Ectodermal cell (in vitro differentiated cells): Measurements from ENCODE around the gene POT1. TPM values are rescaled to one million over a fixed set of nuclear protein-coding genes. Genes with fewer than 3 reads are reported as not detected.
A peak's percentile ranks its signal among the peaks of the same experiment; 100 is the strongest.
"Not testable (repeated sequence)": the region's sequence is repeated elsewhere in the genome, so short reads cannot be mapped to it uniquely, and the experiment has no call there.

Experiments used
- H3K27ac ChIP-seq: 2 replicates; pipeline ENCODE4 v1.7.0; 2013; ENCODE audit warnings: mild to moderate bottlenecking, low read depth, low read length; ENCODE audit not compliant: insufficient read depth, poor library complexity, severe bottlenecking
- H3K27me3 ChIP-seq: 2 replicates; pipeline ENCODE4 v1.7.0; 2013; ENCODE audit warnings: mild to moderate bottlenecking, low read length; ENCODE audit not compliant: insufficient read depth, control insufficient read depth, poor library complexity, severe bottlenecking
- H3K36me3 ChIP-seq: one replicate; pipeline ENCODE4 v1.7.0; 2013; ENCODE audit warnings: low read length; ENCODE audit not compliant: control insufficient read depth, insufficient read depth
- H3K4me1 ChIP-seq: one replicate; pipeline ENCODE4 v1.7.0; 2013; ENCODE audit warnings: low read length; ENCODE audit not compliant: control insufficient read depth, insufficient read depth
- H3K4me3 ChIP-seq: 2 replicates; pipeline ENCODE4 v1.7.0; 2013; ENCODE audit warnings: low read depth, low read length, control low read depth; ENCODE audit not compliant: insufficient read depth
- H3K9me3 ChIP-seq: 2 replicates; pipeline ENCODE4 v1.7.0; 2013; ENCODE audit warnings: mild to moderate bottlenecking, low read length, moderate library complexity; ENCODE audit not compliant: control insufficient read depth
- WGBS, 2 experiments: methylation state at CpG; one replicate each; pipeline ENCODE4 v1.1.7; 2013; ENCODE audit warnings: missing lambda C conversion rate in 2 of 2; 5-methylcytosine and 5-hydroxymethylcytosine counted together
- polyA plus RNA-seq, 4 experiments: library from polyadenylated mRNA; stranded (reverse); fragments of 50-300 nt; gene quantifications; one replicate each; pipeline ENCODE4 v1.2.3, GENCODE V29; 2013

Gene POT1
- 34.1 TPM for polyA plus RNA-seq (2013, experiment 1 of 4)
- polyA plus RNA-seq (2013, experiment 2 of 4), result 38.7 TPM
- polyA plus RNA-seq (2013, experiment 3 of 4), result 33.8 TPM
- polyA plus RNA-seq (2013, experiment 4 of 4), result 36.2 TPM

GRCh38 chr7:124929467-124930172, at the start of gene POT1:
Gene POT1 (minus strand): TSS chr7:124929825. CDS start chr7:124897173, 32,652 bp downstream.
- Histone ChIP-seq H3K27ac (peak within 1 kb of the TSS; percentile 79), H3K4me3 (peak within 1 kb of the TSS; percentile 82), H3K36me3 (no peaks in the 10 kb centered on the region), H3K9me3 (no peaks in the 10 kb centered on the region), H3K4me1 (peaks cover 3% of the 10 kb centered on the region), H3K27me3 (no peaks in the 10 kb centered on the region)
- WGBS, 2 experiments, result 0 to 1% methylated on average over 45 of the region's 45 CpGs

GRCh38 chr7:124975131-124975530, 45.5 kb upstream of the POT1 start:
- H3K9me3 ChIP-seq, H3K36me3 ChIP-seq, H3K27ac ChIP-seq, H3K4me3 ChIP-seq, H3K4me1 ChIP-seq, H3K27me3 ChIP-seq: not testable (repeated sequence)
- WGBS, 2 experiments, result 89 to 94% methylated on average over 3 of the region's 3 CpGs

GRCh38 chr7:124965553-124965952, 35.9 kb upstream of the POT1 start:
- Histone ChIP-seq H3K9me3 (no peaks in the 10 kb centered on the region), H3K4me1 (no peaks in the 10 kb centered on the region), H3K36me3 (no peaks in the 10 kb centered on the region), H3K4me3 (no peak overlapping the region), H3K27me3 (no peaks in the 10 kb centered on the region), H3K27ac (no peak overlapping the region)
- WGBS, 2 experiments, result 91 to 92% methylated on average over 4 of the region's 4 CpGs

- no peaks in the 10 kb centered on the region for H3K27me3 ChIP-seq
- no peak overlapping the region for H3K4me3 ChIP-seq
Measured at GRCh38 chr7:124959676-124960075, 30.1 kb upstream of the POT1 start.

GRCh38 chr7:124957952-124958351, 28.3 kb upstream of the POT1 start:
- not testable (repeated sequence) for H3K27ac ChIP-seq, H3K4me3 ChIP-seq, H3K9me3 ChIP-seq, H3K4me1 ChIP-seq, H3K36me3 ChIP-seq, H3K27me3 ChIP-seq
- WGBS, 2 experiments, result 90 to 91% methylated on average over 1 of the region's 1 CpG

More at GRCh38 chr7:124959676-124960075, 30.1 kb upstream of the POT1 start:
- no peaks in the 10 kb centered on the region for H3K36me3 ChIP-seq
- no peak overlapping the region for H3K27ac ChIP-seq
- 97 to 100% methylated on average over 1 of the region's 1 CpG for WGBS, 2 experiments
- H3K4me1 ChIP-seq, result no peaks in the 10 kb centered on the region
- H3K9me3 ChIP-seq, result no peaks in the 10 kb centered on the region

- Histone ChIP-seq H3K9me3 (no peaks in the 10 kb centered on the region), H3K4me3 (no peak overlapping the region), H3K4me1 (no peaks in the 10 kb centered on the region), H3K27me3 (no peaks in the 10 kb centered on the region), H3K36me3 (no peaks in the 10 kb centered on the region), H3K27ac (no peak overlapping the region)
- 69 to 73% methylated on average over 1 of the region's 1 CpG for WGBS, 2 experiments
Measured at GRCh38 chr7:124956160-124956559, 26.5 kb upstream of the POT1 start.

GRCh38 chr7:124954790-124955189, 25.2 kb upstream of the POT1 start:
- Histone ChIP-seq H3K36me3 (no peaks in the 10 kb centered on the region), H3K9me3 (no peaks in the 10 kb centered on the region), H3K4me3 (no peak overlapping the region), H3K27ac (no peak overlapping the region), H3K4me1 (no peaks in the 10 kb centered on the region), H3K27me3 (no peaks in the 10 kb centered on the region)

GRCh38 chr7:124945680-124946079, 16.1 kb upstream of the POT1 start:
- Histone ChIP-seq H3K27ac (no peak overlapping the region), H3K27me3 (no peaks in the 10 kb centered on the region), H3K4me3 (no peak overlapping the region), H3K9me3 (no peaks in the 10 kb centered on the region), H3K36me3 (no peaks in the 10 kb centered on the region), H3K4me1 (no peaks in the 10 kb centered on the region)
- 79 to 94% methylated on average over 3 of the region's 3 CpGs for WGBS, 2 experiments

GRCh38 chr7:124943472-124943871, 13.8 kb upstream of the POT1 start:
- H3K4me1 ChIP-seq, result no peaks in the 10 kb centered on the region
- no peaks in the 10 kb centered on the region for H3K27me3 ChIP-seq
- no peak overlapping the region for H3K4me3 ChIP-seq
- 96% methylated on average over 2 of the region's 2 CpGs for WGBS, 2 experiments
- H3K9me3 ChIP-seq, result no peaks in the 10 kb centered on the region
- no peaks in the 10 kb centered on the region for H3K36me3 ChIP-seq
- no peak overlapping the region for H3K27ac ChIP-seq

GRCh38 chr7:124942399-124942798, 12.8 kb upstream of the POT1 start:
- H3K4me1 ChIP-seq, result no peaks in the 10 kb centered on the region
- H3K9me3 ChIP-seq, result no peaks in the 10 kb centered on the region
- no peaks in the 10 kb centered on the region for H3K36me3 ChIP-seq
- WGBS, 2 experiments, result 85 to 88% methylated on average over 4 of the region's 4 CpGs
- H3K27me3 ChIP-seq, result no peaks in the 10 kb centered on the region
- no peak overlapping the region for H3K27ac ChIP-seq
- no peak overlapping the region for H3K4me3 ChIP-seq
